NCI-H2171 treated with DMSO at 0.1 percent for 48 hours (cell line): ENCODE results near the gene LRRK1.

Source experiments
- DNase-seq: peaks from one replicate; lab custom pipeline; 2025; lab: John Stamatoyannopoulos, UW

LRRK1 gene

GRCh38 chr15:100932676-100933348 is 13.7 kb downstream of the LRRK1 start:
- no peak for DNase-seq

DNA sequence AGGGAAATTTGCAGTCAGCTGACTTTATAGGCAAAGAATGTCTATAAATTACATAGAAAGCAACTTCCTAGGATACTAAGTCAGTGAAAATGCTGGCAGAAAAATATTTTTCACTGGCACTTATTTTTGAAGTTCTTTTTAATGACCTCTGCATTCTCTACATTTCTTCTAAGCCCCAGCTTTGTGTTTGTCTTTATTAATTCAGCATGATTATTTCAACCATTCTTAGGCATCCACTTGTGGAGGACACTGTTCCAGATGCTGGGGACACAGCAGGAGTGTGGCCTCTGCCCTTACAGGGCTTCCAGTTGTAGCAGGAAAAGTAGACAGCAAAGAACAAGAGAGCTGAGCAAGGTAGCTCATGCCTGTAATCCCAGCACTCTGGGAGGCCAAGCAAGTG is 15.0 kb downstream of the LRRK1 start:
- DNase-seq = no peak

GRCh38 chr15:100934726-100935125 is 15.6 kb downstream of the LRRK1 start:
- no peak for DNase-seq

DNA sequence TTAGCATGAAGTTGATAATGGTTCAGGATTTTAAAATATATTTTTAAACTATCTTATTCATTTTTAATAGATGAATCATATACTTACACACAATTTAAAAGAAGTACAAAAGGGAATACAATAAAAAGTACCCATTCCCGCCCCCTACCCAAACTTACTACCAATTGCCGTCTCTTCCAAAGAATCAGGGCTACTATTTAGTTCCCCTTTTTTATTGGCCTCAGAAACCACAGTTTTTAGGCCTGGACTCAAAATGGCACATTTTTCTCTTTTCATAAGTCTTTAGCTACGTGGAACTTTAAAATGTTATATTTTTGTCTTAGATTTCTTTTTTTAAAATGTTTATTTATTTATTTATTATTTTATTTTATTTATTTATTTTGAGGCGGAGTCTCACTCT is 18.0 kb downstream of the LRRK1 start:
- DNase-seq = no peak

- no peak for DNase-seq
These were observed 20.6 kb downstream of the LRRK1 start for GRCh38 chr15:100939791-100940190.

DNA sequence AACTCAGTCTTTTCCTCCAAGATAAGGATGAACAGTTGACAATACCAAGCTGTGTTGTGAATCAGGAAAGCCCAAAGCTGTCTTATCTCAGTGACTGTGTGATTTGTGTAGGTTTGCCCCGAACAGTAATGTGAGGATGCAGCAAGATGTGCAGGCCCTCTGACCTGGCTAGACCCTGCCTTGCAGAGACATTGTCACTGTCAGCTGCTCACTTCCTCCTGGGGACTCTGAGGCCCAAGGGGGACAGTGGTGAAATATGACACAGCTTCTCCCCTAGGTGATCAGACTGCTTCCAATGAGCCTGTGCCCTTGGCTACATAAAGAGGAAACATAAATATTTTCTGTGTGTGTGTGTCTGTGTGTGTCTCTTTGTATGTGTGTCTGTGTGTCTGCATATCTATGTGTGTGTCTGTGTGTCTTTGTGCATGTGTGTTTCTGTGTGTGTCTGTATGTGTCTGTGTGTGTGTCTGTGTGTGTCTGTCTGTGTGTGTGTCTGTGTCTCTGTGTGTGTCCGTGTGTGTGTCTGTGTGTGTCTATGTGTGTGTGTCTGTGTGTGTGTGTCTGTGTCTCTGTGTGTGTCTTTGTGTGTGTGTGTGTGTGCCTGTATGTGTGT is 21.7 kb downstream of the LRRK1 start:
- no peak for DNase-seq

DNA sequence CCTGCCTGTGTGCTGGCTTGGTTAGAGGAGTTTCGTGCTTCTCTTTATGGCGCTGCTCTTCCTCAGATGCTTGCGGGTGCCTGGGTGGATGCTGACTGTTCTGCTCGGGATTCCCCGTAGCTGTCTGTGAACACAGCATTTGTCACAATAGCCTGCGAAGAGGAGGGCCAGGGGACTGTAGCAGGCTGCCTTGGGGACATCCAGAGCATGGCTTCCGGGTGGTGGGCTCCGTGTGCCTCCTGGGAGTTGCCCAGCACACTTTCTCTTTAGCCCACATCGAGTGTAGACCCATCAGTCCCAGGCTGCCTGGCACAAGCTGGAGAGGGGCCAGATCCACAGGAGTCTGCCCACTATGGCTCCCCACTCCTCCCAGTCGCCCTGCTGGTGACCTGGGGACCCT is 22.4 kb downstream of the LRRK1 start:
- no peak for DNase-seq

DNA sequence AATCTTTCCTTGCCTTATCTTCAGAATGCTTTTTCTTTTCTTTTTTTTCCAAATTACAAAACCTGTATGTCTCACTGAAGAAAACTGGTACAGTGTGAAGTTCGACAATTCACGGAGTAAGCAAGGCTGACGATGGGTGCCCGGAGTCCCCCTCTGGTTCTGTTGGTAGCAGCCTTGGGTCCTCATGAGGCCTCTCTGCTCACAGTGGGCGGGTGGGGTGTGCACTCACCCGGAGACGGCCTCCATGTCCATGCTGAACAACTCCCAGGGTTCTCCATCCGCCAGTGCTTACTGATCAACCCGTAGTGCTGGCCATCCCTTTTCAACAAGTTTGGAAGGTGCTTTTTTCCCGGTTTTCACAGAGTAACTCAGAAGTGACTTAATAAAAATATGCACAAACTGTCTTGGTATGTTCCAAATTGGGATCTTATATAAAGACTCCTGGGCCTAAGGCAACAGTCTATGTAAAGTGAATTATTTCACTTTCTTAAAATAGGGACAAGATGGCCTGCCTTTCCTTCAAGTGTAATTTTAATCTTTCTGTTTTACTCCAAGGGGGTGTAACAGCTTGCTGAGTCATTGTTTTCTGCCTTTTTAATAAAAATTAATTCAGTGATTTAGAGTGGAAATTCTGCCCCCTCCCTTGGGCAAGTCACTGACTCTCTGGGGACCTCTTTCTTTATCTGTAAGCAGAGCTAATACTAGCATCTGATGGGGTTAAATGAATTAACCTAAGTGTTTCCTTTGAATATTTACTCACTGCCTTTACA is 23.7 kb downstream of the LRRK1 start:
- peak; percentile 22 for DNase-seq

DNA sequence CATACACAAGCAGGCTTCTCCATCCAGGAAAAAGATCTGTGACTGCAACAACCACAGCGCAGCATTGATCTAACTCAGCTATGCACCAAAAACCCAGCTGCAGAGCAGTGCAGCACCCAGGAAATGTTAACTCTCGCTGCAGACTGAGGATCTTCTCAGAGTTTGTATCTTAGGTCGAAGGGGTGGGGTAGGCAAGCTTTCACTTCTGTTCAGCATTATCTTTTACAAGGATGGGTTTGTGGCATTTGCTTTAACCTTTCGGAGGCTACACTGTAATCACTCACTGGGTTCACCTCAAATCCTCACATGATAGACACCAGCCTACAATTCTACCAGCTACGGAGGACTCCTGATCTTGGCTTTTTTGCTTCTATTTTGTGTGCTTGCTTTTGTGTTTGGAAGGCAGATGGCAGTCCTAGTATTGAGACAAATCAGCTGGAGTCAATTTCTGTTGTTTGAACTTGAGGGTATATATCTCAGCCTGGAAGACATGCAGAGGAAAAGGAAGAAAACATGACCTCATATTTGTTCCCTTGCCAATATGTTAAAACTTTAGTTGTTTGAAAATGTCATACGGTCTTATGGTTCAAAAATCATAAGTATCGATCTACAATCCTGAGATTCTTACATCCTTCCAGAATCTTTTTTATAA is 25.2 kb downstream of the LRRK1 start:
- DNase-seq = peak; percentile 72

GRCh38 chr15:100944986-100945385 is 25.8 kb downstream of the LRRK1 start:
- peak; percentile 93 for DNase-seq

DNA sequence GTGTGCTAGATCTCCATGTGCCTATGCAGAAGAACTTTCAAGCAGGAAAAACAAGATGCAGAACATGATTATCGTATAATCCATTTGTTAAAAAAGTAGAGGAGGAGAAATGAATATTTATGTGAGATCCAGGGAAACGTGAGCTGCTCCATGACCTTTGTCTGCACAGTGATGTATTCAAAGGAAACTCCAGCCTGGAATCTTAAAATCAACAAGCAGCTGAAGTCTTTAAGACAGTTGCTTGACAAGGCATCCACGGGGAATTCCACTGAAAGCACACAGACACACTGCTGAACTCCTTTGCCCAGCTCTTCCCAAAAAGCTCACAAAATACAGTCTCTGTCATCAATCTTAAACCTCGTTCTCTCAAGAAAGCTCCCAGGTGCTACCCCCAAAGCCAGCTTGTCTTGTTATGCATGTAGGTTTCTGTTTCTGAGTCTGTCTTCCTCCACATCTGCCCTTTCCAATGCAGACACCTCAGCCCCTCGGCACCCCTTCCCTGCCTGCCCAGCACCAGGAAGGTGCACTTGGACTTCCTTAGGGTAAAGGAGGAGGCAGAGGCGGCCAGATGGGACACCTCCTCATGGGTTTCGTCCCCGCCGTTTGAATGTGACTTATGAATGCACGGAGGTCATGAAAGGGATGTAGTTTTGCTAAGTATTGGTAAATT is 28.7 kb downstream of the LRRK1 start:
- peak; percentile 29 for DNase-seq

- DNase-seq = no peak
These were observed 29.2 kb downstream of the LRRK1 start for GRCh38 chr15:100948430-100948762.

- DNase-seq = no peak
These were observed 30.5 kb downstream of the LRRK1 start for GRCh38 chr15:100949691-100950090.

DNA sequence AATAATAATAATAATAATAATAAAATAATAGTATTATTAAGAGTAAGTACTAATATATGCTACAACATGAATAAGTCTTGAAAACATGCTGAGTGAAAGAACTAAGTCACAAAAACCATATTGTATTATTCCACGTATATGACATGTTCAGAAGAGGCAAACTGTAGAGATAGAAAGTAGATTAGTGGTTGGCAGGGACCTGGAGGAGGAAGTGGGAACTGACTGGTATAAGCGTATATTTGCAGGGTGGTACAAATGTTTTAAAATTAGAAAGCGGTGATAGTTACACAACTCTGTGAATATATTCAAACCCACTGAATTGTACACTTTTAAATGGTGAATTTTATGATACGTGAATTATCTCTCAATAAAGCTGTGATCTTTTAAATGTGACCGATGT is 32.8 kb downstream of the LRRK1 start:
- DNase-seq = no peak

- DNase-seq = peak; percentile 48
These were observed 33.4 kb downstream of the LRRK1 start for GRCh38 chr15:100952566-100952965.

DNA sequence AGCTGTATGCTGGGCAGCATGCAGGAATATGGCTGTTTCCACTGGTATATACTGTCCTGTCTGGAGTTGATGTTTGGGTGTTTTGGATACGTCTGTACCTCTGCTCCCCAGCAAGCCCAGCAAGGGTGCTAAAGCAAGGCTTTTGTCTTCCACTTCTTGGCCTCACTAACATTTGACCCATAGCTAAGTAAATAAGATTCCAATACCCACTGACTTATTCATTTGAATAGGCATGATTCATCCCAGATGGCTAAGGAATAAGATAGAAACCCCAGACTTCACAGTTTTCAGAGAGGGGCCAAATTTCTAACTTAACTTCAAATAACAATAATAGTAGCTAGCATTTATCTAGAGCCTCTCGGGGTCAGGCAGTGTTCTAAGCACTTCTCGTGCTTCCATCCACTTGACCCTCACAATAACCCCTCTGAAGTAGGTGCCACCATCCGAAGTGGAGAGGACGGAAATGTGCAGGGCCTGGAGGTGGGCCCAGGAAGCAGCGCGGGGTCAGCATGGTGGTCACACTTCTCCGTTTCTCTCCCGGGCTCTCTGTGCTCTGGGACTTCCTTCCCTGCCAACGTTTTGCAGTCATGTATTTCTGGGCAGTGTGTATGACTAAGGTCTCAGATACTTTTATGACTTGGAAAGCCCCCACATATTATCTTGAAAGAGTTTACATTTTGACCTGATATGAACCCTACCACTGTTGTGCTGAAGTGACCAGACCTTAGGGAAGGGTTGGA is 39.3 kb downstream of the LRRK1 start:
- DNase-seq = no peak

GRCh38 chr15:100959066-100960050 is 40.2 kb downstream of the LRRK1 start:
- no peak for DNase-seq

DNA sequence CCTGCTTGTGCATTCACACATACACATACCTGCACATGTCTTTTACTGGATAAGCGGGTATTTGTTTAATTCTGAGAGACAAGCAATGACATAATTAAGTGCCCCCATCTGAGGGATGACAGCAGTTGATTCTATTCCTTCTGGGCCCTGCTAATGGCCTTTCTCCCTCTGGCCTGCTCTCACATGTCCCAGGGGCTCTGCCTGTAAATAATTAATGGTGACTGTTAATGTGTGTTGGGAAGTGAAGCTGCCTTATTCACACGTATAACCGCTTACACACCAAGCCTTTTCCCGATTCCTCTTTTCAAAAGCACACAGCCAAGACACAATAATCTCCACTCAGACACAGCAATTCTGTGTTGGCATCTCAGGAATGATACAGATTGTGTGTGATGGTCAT is 47.8 kb downstream of the LRRK1 start:
- DNase-seq = no peak

DNA sequence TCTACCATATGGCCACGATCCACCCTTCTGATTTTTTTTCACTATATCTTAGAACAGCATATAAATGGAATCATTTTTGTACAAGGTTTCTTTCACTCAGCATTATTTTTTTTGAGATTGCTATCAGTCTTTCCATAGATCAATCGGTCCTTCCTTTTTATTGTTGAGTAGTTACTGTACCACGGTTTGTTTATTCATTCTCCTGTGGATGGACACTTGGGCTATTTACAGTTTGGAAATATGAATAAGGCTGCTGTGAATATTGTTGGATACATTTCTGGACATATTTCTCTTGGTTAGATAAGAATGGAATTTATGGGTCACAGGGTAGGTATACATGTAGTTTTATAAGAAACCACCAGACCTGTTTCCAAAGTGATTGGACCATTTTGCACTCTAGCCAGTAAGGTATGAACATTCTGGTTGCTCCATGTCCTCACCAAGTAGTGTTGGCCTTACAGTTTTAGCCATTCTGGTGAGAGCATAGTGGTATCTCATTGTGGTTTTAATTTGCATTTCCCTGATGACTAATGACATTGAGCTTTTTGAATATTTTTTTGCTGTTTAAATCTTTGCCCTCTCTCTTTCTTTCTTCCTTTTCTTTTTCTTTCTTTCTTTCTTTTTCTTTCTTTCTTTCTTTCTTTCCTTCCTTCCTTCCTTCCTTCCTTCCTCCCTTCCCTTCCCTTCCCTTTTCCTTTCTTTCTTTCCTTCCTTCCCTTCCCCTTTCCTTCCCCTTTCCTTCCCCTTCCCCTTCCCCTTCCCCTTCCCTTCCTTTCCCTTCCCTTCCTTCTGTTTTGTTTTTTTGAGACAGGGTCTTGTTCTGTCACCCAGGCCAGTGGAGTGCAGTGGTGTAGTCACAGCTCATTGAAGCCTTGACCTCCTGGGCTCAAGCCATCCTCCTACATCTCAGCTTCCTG is 49.2 kb downstream of the LRRK1 start:
- no peak for DNase-seq
